Measurements from ENCODE around the gene BCKDHA.
"Not testable (repeated sequence)": the region's sequence is repeated elsewhere in the genome, so short reads cannot be mapped to it uniquely, and the experiment has no call there.

BCKDHA gene

GRCh38 chr19:41426116-41426841 lies 28.7 kb downstream of the BCKDHA start:
- no peak for DNase-seq (ENCODE audit: low spot score)

- no peak for DNase-seq (ENCODE audit: low spot score)
Observed at GRCh38 chr19:41426952-41427646, 29.5 kb downstream of the BCKDHA start, which contains the start of gene B3GNT8. Gene B3GNT8 (minus strand): TSS chr19:41427374. CDS start chr19:41426778, 596 bp downstream.

- no peak for DNase-seq (ENCODE audit: low spot score)
Observed at GRCh38 chr19:41427647-41428480, 30.2 kb downstream of the BCKDHA start.

GRCh38 chr19:41428481-41428859 lies 30.9 kb downstream of the BCKDHA start:
- DNase-seq (ENCODE audit: low spot score): no peak

GRCh38 chr19:41430922-41431321 lies 33.3 kb downstream of the BCKDHA start:
- no peak for DNase-seq (ENCODE audit: low spot score)

GRCh38 chr19:41431426-41432386 lies 34.1 kb downstream of the BCKDHA start:
- DNase-seq (ENCODE audit: low spot score): no peak

- DNase-seq (ENCODE audit: low spot score): no peak
Observed at GRCh38 chr19:41433171-41433570, 35.6 kb downstream of the BCKDHA start.

GRCh38 chr19:41434450-41434849 lies 36.8 kb downstream of the BCKDHA start:
- no peak for DNase-seq (ENCODE audit: low spot score)

- not testable (repeated sequence) for DNase-seq (ENCODE audit: low spot score)
Observed at GRCh38 chr19:41435376-41435775, 37.8 kb downstream of the BCKDHA start.

- no peak for DNase-seq (ENCODE audit: low spot score)
Observed at GRCh38 chr19:41435936-41436673, 38.5 kb downstream of the BCKDHA start.

GRCh38 chr19:41436674-41436951 lies 39.0 kb downstream of the BCKDHA start:
- no peak for DNase-seq (ENCODE audit: low spot score)

GRCh38 chr19:41437944-41438574 lies 40.4 kb downstream of the BCKDHA start:
- no peak for DNase-seq (ENCODE audit: low spot score)

- peak; percentile 94 for DNase-seq (ENCODE audit: low spot score)
Observed at GRCh38 chr19:41439441-41440222, 42.0 kb downstream of the BCKDHA start, which contains the start of gene DMAC2. Gene DMAC2 (minus strand): TSS chr19:41439912. CDS start chr19:41439899, 13 bp downstream.

- no peak for DNase-seq (ENCODE audit: low spot score)
Observed at GRCh38 chr19:41441321-41441945, 43.8 kb downstream of the BCKDHA start.

GRCh38 chr19:41442473-41443355 lies 45.1 kb downstream of the BCKDHA start, which contains the start of gene ERICH4:
Gene ERICH4 (plus strand): TSS chr19:41443156. CDS start chr19:41443170, 14 bp downstream.
- no peak for DNase-seq (ENCODE audit: low spot score)

- DNase-seq (ENCODE audit: low spot score): no peak
Observed at GRCh38 chr19:41443813-41444455, 46.3 kb downstream of the BCKDHA start.

- DNase-seq (ENCODE audit: low spot score): no peak
Observed at GRCh38 chr19:41445575-41445974, 48.0 kb downstream of the BCKDHA start.

All from germinal center (tissue), 1 donor.